Measurements from ENCODE around the gene GREM2. TPM values are rescaled to one million over a fixed set of nuclear protein-coding genes. Genes with fewer than 3 reads are reported as not detected.

The GREM2 gene
- polyA plus RNA-seq, 1 donor from 2014 or later: 0.85 TPM

GRCh38 chr1:240656531-240656930 lies 44.6 kb upstream of the GREM2 start:
- Histone ChIP-seq H3K4me3 (ENCODE audit: low read length) (no peak overlapping the region), H3K27me3 (ENCODE audit: insufficient read depth, low read depth, low read length) (no peaks in the 10 kb centered on the region), H3F3A (ENCODE audit: insufficient read depth, low read length, poor library complexity, severe bottlenecking) (no peaks in the 10 kb centered on the region), H4K20me1 (ENCODE audit: insufficient read depth) (no peaks in the 10 kb centered on the region), H2AFZ (ENCODE audit: low read depth, low read length) (no peak overlapping the region), H3K9me3 (ENCODE audit: low read length) (no peaks in the 10 kb centered on the region), H3K9ac (ENCODE audit: low read length) (no peak overlapping the region), H3K4me2 (ENCODE audit: low read length) (no peak overlapping the region), H3K79me2 (replicated peaks; ENCODE audit: insufficient read depth, low read length) (no peaks in the 10 kb centered on the region), H3K9me2 (ENCODE audit: insufficient read depth, low read length) (no peaks in the 10 kb centered on the region), H3K36me3 (ENCODE audit: insufficient read depth, low read length) (no peaks in the 10 kb centered on the region), H3K27ac (ENCODE audit: low read length) (no peak overlapping the region)
- TF ChIP-seq TAF1 (IDR thresholded peaks at IDR 0.05; ENCODE audit: low read depth) (no peak), MXI1 (conservative IDR thresholded peaks at IDR 0.05; ENCODE audit: poor library complexity, severe bottlenecking) (no peak), RAD21 (conservative IDR thresholded peaks at IDR 0.05) (no peak), CTCF (IDR thresholded peaks at IDR 0.05; ENCODE audit: poor library complexity, severe bottlenecking) (no peak), SMC3 (conservative IDR thresholded peaks at IDR 0.05; ENCODE audit: poor library complexity) (no peak), EZH2 (IDR thresholded peaks at IDR 0.05; ENCODE audit: borderline replicate concordance, insufficient read depth, low read length, poor library complexity, severe bottlenecking) (no peak), POLR2AphosphoS5 (IDR thresholded peaks at IDR 0.05) (no peak), EP300 (conservative IDR thresholded peaks at IDR 0.05; ENCODE audit: poor library complexity, severe bottlenecking) (no peak)
- TF ChIP-seq, protein P1, sequence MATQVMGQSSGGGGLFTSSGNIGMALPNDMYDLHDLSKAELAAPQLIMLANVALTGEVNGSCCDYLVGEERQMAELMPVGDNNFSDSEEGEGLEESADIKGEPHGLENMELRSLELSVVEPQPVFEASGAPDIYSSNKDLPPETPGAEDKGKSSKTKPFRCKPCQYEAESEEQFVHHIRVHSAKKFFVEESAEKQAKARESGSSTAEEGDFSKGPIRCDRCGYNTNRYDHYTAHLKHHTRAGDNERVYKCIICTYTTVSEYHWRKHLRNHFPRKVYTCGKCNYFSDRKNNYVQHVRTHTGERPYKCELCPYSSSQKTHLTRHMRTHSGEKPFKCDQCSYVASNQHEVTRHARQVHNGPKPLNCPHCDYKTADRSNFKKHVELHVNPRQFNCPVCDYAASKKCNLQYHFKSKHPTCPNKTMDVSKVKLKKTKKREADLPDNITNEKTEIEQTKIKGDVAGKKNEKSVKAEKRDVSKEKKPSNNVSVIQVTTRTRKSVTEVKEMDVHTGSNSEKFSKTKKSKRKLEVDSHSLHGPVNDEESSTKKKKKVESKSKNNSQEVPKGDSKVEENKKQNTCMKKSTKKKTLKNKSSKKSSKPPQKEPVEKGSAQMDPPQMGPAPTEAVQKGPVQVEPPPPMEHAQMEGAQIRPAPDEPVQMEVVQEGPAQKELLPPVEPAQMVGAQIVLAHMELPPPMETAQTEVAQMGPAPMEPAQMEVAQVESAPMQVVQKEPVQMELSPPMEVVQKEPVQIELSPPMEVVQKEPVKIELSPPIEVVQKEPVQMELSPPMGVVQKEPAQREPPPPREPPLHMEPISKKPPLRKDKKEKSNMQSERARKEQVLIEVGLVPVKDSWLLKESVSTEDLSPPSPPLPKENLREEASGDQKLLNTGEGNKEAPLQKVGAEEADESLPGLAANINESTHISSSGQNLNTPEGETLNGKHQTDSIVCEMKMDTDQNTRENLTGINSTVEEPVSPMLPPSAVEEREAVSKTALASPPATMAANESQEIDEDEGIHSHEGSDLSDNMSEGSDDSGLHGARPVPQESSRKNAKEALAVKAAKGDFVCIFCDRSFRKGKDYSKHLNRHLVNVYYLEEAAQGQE (IDR thresholded peaks at IDR 0.05; ENCODE audit: borderline replicate concordance): no peak

- Histone ChIP-seq H3K9me2 (ENCODE audit: insufficient read depth, low read length) (no peaks in the 10 kb centered on the region), H4K20me1 (ENCODE audit: insufficient read depth) (no peaks in the 10 kb centered on the region), H3K4me3 (ENCODE audit: low read length) (no peak overlapping the region), H3K4me2 (ENCODE audit: low read length) (no peak overlapping the region), H3K9me3 (ENCODE audit: low read length) (no peaks in the 10 kb centered on the region), H3K9ac (ENCODE audit: low read length) (no peak overlapping the region), H3F3A (ENCODE audit: insufficient read depth, low read length, poor library complexity, severe bottlenecking) (no peaks in the 10 kb centered on the region), H3K36me3 (ENCODE audit: insufficient read depth, low read length) (no peaks in the 10 kb centered on the region), H3K79me2 (replicated peaks; ENCODE audit: insufficient read depth, low read length) (no peaks in the 10 kb centered on the region), H3K27me3 (ENCODE audit: insufficient read depth, low read depth, low read length) (no peaks in the 10 kb centered on the region), H2AFZ (ENCODE audit: low read depth, low read length) (no peak overlapping the region), H3K27ac (ENCODE audit: low read length) (no peak overlapping the region)
- TF ChIP-seq SMC3 (conservative IDR thresholded peaks at IDR 0.05; ENCODE audit: poor library complexity) (no peak), RAD21 (conservative IDR thresholded peaks at IDR 0.05) (no peak)
- TF ChIP-seq, protein P1 (IDR thresholded peaks at IDR 0.05; ENCODE audit: borderline replicate concordance): no peak
These were observed 41.0 kb upstream of the GREM2 start for GRCh38 chr1:240652961-240653409.
